Measurements from ENCODE around the gene ASAP2. TPM values are rescaled to one million over a fixed set of nuclear protein-coding genes. Genes with fewer than 3 reads are reported as not detected.

ASAP2 gene
- total and polyA plus RNA-seq, 2 donors (not counting 1 experiment from before 2014, with no cell fraction given), result 0.04 TPM; not detected in 1

DNA sequence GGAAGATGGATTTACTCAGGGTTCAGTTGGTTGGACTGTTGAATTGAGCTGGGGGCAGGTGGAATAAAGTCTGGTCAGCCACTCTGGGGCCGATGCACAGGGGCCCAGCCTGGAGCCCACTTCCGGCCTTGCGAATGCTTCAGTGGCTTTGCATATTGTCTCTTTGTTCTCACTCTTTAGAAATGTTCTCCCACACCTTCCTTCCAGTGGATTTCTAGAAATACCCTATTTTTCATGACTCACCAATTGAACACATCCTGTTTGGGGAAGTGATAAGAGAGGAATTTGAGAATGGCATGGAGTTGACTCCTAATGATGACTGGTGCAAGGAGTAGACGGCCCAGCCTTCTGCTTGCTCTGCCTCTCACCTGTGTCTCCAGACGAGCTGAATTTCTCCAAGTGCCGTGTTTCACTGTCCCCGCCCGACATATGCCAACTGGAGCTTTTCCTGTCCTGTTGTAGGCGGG, 28.1 kb downstream of the ASAP2 start:
- Mint-ChIP-seq H3K27me3 (peaks cover 23% of the 10 kb centered on the region), H3K4me3 (no peak overlapping the region), H3K27ac (no peak overlapping the region), H3K4me1 (no peaks in the 10 kb centered on the region), H3K9me3 (ENCODE audit: insufficient read depth) (no peaks in the 10 kb centered on the region)
- DNase-seq (no peak), ATAC-seq (ENCODE audit: low read depth) (no peak)
- ChIA-PET CTCF (no interaction called here), POLR2A (no interaction called here)
- Histone ChIP-seq H3K36me3 (replicated peaks in 1 of 2; ENCODE audit: control extremely low read depth in 1 of 2, control insufficient read depth in 1 of 2, extremely low read depth in 1 of 2, insufficient read depth in 2 of 2, low read length in 1 of 2) (no peaks in the 10 kb centered on the region), H3K4me3 (ENCODE audit: control extremely low read depth in 1 of 5, extremely low read depth in 1 of 5, insufficient read depth in 1 of 5, low read depth in 2 of 5, low read length in 4 of 5) (no peak overlapping the region), H3K4me2 (replicated peaks; ENCODE audit: low read depth, low read length, poor library complexity, severe bottlenecking) (no peak overlapping the region), H3K27me3 (replicated peaks in 1 of 4; ENCODE audit: control extremely low read depth in 1 of 4, control insufficient read depth in 3 of 4, insufficient read depth in 4 of 4, low read length in 3 of 4) (no peaks in the 10 kb centered on the region), H3K27ac (ENCODE audit: low read length in 2 of 2) (no peak overlapping the region), H4K20me1 (ENCODE audit: control insufficient read depth, insufficient read depth, low read length, poor library complexity, severe bottlenecking) (no peaks in the 10 kb centered on the region), H3K9me3 (ENCODE audit: control extremely low read depth in 1 of 3, control insufficient read depth in 2 of 3, insufficient read depth in 1 of 3, low read length in 2 of 3) (no peaks in the 10 kb centered on the region), H3K79me2 (ENCODE audit: control insufficient read depth, insufficient read depth, low read length) (no peaks in the 10 kb centered on the region), H3K4me1 (ENCODE audit: control insufficient read depth in 2 of 2, insufficient read depth in 2 of 2, low read length in 2 of 2) (no peaks in the 10 kb centered on the region), H2AFZ (ENCODE audit: insufficient read depth, low read depth, low read length, poor library complexity, severe bottlenecking) (no peak overlapping the region), H3K9ac (ENCODE audit: low read length) (no peak overlapping the region)
- TF ChIP-seq, protein P1, sequence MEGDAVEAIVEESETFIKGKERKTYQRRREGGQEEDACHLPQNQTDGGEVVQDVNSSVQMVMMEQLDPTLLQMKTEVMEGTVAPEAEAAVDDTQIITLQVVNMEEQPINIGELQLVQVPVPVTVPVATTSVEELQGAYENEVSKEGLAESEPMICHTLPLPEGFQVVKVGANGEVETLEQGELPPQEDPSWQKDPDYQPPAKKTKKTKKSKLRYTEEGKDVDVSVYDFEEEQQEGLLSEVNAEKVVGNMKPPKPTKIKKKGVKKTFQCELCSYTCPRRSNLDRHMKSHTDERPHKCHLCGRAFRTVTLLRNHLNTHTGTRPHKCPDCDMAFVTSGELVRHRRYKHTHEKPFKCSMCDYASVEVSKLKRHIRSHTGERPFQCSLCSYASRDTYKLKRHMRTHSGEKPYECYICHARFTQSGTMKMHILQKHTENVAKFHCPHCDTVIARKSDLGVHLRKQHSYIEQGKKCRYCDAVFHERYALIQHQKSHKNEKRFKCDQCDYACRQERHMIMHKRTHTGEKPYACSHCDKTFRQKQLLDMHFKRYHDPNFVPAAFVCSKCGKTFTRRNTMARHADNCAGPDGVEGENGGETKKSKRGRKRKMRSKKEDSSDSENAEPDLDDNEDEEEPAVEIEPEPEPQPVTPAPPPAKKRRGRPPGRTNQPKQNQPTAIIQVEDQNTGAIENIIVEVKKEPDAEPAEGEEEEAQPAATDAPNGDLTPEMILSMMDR (IDR thresholded peaks at IDR 0.05), result no peak
- no peak for TF ChIP-seq EZH2 (IDR thresholded peaks at IDR 0.05; ENCODE audit: borderline replicate concordance, insufficient read depth, low read depth, low read length, poor library complexity, severe bottlenecking)
- 96% methylated on average over 9 of the region's 9 CpGs for WGBS (ENCODE audit: insufficient coverage)
- intact Hi-C loops (cut with micrococcal nuclease), result no loop called here

DNA sequence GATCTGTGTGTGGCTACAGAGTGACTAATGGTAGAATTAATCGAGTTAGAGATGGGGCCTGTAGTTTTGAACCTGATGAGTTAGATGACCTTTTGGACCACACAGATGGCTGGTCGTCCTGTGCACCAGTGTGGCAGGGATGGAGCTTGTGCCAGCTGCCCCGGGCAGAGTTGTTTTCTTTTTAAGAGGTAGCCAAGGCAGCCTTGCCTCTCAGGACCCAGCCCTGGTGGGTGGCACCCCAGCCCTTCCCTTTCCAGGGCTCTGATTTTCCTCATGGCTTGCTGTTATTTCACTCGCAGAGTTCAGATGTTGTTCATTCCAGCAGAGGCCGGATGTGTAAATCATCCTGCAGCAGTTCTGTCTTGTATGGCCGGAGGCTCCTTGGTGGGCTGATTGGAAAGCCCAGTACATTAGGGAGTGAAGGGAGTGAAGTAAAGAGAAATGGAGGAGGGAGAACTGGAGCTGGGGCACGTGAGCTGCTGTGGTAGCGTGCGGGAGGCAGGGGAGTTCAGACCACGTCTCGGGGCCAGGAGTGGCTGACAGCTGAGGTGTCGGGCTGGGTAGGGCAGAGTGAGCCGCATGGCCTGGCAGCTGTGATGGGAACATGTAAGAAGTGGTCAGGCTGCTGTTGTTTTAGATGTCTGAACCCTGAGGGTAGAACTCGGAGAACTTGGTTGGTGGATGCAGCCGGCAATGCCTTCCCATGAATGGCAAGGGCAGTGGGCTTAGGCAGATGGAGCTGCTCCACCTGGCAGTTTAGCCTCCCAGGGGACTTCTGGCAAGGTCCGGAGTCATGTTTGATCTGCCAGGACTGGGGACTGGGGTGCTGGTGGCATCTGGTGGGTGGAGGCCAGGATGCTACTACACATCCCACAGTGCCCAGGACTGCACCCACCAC, 28.8 kb downstream of the ASAP2 start:
- H3K27me3 Mint-ChIP-seq, result peaks cover 22% of the 10 kb centered on the region
- no peak for TF ChIP-seq EZH2 (IDR thresholded peaks at IDR 0.05; ENCODE audit: borderline replicate concordance, insufficient read depth, low read depth, low read length, poor library complexity, severe bottlenecking)
- TF ChIP-seq, protein P1 (IDR thresholded peaks at IDR 0.05), result no peak
- Histone ChIP-seq H3K36me3 (replicated peaks in 1 of 2; ENCODE audit: control extremely low read depth in 1 of 2, control insufficient read depth in 1 of 2, extremely low read depth in 1 of 2, insufficient read depth in 2 of 2, low read length in 1 of 2) (no peaks in the 10 kb centered on the region), H4K20me1 (ENCODE audit: control insufficient read depth, insufficient read depth, low read length, poor library complexity, severe bottlenecking) (no peaks in the 10 kb centered on the region), H3K4me1 (ENCODE audit: control insufficient read depth in 2 of 2, insufficient read depth in 2 of 2, low read length in 2 of 2) (no peaks in the 10 kb centered on the region), H3K9me3 (ENCODE audit: control extremely low read depth in 1 of 3, control insufficient read depth in 2 of 3, insufficient read depth in 1 of 3, low read length in 2 of 3) (no peaks in the 10 kb centered on the region), H3K27ac (ENCODE audit: low read length in 2 of 2) (no peak overlapping the region), H2AFZ (ENCODE audit: insufficient read depth, low read depth, low read length, poor library complexity, severe bottlenecking) (no peak overlapping the region), H3K4me2 (replicated peaks; ENCODE audit: low read depth, low read length, poor library complexity, severe bottlenecking) (no peak overlapping the region), H3K79me2 (ENCODE audit: control insufficient read depth, insufficient read depth, low read length) (no peaks in the 10 kb centered on the region), H3K4me3 (ENCODE audit: control extremely low read depth in 1 of 5, extremely low read depth in 1 of 5, insufficient read depth in 1 of 5, low read depth in 2 of 5, low read length in 4 of 5) (no peak overlapping the region), H3K9ac (ENCODE audit: low read length) (no peak overlapping the region), H3K27me3 (replicated peaks in 1 of 4; ENCODE audit: control extremely low read depth in 1 of 4, control insufficient read depth in 3 of 4, insufficient read depth in 4 of 4, low read length in 3 of 4) (no peaks in the 10 kb centered on the region)
- ATAC-seq (ENCODE audit: low read depth), result no peak
- 95% methylated on average over 16 of the region's 16 CpGs for WGBS (ENCODE audit: insufficient coverage)
- POLR2A ChIA-PET, result no interaction called here
- no peak overlapping the region for H3K27ac Mint-ChIP-seq
- no peaks in the 10 kb centered on the region for H3K9me3 Mint-ChIP-seq (ENCODE audit: insufficient read depth)
- CTCF ChIA-PET, result no interaction called here
- intact Hi-C loops (cut with micrococcal nuclease), result no loop called here
- DNase-seq, result no peak
- no peaks in the 10 kb centered on the region for H3K4me1 Mint-ChIP-seq
- H3K4me3 Mint-ChIP-seq, result no peak overlapping the region
